Measurements from ENCODE around the gene ERAP2. TPM values are rescaled to one million over a fixed set of nuclear protein-coding genes. Genes with fewer than 3 reads are reported as not detected.

ERAP2 gene
- total RNA-seq, 4 donors from 2014 or later: 17.2 to 28.7 (median 23.5) TPM

DNA sequence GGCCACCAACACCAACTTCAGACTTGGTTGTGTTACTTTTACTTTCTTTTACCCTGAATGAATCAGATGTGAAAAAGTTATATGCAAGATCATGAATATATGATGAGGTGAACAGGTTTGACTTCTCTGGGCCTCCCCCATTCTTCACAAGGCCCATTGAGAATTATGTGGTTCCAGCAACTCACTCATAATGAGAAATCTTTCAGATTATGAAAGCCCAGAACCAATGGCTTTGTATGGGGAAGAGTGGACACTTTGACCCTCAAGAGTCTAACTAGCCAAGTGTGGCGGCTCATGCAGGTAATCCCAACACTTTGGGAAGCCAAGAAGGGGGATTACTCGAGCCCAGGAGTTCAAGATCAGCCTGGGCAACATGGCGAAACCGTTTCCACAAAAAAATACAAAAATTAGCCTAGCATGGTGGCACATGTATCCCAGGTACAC, 43.5 kb downstream of the ERAP2 start:
- TF ChIP-seq, protein P1, sequence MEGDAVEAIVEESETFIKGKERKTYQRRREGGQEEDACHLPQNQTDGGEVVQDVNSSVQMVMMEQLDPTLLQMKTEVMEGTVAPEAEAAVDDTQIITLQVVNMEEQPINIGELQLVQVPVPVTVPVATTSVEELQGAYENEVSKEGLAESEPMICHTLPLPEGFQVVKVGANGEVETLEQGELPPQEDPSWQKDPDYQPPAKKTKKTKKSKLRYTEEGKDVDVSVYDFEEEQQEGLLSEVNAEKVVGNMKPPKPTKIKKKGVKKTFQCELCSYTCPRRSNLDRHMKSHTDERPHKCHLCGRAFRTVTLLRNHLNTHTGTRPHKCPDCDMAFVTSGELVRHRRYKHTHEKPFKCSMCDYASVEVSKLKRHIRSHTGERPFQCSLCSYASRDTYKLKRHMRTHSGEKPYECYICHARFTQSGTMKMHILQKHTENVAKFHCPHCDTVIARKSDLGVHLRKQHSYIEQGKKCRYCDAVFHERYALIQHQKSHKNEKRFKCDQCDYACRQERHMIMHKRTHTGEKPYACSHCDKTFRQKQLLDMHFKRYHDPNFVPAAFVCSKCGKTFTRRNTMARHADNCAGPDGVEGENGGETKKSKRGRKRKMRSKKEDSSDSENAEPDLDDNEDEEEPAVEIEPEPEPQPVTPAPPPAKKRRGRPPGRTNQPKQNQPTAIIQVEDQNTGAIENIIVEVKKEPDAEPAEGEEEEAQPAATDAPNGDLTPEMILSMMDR (IDR thresholded peaks at IDR 0.05; ENCODE audit: low read depth): no peak

DNA sequence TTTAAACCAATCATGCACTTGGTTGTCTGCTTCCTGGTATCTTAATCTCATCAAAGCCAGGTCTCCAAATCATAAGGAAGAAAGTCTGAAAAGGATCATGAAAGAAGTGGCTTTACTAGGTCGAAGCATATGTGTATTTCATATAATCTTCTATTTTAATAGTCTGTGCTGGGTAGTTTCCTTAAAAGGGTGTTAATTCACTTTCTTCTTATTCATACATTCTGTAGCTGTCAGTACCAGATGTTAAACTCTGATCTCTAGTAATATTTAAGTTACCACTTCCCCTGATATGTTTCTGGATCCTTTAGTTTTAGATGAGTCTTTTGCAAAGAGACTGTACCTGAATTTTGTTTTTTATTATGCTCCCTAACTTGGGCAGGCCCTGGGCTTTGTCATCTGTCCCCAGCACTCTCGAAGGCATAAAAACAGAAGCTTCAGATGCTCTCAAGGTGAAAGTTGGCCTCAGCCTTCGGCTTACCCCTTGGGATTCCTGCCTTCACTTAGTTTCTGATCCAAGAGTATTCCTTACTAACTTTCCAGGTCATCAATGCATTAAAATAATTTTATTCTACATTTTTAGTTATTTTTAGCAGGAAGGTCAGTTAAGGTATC, 44.5 kb downstream of the ERAP2 start:
- TF ChIP-seq, protein P1 (IDR thresholded peaks at IDR 0.05; ENCODE audit: low read depth): no peak

DNA sequence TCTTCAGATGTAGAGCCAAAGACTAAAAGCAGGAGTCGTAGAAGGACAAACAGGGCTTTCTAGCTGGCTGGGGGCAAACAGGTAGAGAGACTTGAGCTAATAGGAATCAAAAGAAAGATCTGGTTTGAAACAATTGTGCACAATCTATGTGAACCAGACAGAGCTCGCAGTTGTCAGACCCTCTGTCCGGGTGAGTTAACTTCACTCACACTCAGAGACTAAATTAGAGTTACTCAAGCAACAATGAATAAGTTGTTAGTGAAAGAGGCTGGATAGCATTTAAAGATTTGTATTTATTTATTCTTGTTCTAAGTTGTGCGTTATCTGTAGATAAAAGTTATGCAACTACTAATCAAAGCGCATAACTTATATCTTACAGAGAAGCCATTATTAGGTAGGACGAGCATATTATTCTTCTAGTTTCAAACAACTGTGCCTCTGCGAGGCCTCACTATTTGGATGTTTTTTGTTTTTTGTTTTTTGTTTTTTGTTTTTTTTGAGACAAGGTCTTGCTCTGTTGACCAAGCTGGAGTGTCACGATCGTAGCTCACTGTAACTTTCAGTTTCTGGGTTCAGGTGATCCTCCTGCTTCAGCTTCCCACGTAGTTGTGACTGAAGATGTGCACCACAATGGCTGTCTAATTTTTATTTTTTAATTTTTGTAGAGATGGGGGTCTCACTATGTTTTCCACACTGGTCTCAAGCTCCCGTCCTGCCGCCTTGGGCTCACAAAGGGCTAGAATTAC, 46.4 kb downstream of the ERAP2 start:
- TF ChIP-seq, protein P1 (IDR thresholded peaks at IDR 0.05; ENCODE audit: low read depth): no peak

DNA sequence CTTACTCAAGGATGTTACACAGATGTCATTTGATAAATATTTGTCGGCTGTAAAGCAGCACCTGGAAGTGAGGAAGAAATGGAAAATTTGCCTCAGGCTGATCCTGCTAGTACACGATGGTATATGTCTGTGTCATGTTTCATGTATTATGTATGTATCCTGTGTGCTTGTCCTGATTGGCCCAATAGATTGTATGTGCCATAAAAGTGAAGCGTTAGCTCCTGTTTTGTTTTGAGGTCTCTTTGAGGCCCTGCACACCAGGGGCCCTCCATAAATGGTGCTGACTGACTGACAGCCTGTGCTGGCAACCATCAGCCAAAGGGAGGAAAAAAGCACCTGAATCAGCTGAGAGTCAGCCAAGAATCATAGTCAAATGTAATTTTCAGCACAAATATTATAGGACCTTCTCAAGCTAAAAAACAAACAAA, 47.7 kb downstream of the ERAP2 start:
- TF ChIP-seq, protein P1 (IDR thresholded peaks at IDR 0.05; ENCODE audit: low read depth): no peak

DNA sequence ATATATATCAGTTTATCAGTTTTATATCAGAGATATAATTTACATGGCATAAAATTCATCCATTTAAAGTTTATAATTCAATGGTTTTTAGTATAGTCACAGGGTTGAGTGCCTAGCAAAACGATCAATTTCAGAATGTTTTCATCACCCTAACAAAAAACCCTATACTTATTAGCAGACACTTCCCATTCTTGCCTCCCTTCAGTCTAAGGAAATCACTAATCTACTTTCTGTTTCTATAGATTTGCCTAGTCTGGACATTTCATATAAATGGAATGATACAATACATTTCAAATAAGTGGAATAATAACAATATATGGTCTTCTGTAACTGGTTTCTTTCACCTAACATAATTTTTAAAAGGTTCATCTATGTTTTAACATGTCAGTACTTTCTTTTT, 50.0 kb downstream of the ERAP2 start:
- TF ChIP-seq, protein P1 (IDR thresholded peaks at IDR 0.05; ENCODE audit: low read depth): no peak

DNA sequence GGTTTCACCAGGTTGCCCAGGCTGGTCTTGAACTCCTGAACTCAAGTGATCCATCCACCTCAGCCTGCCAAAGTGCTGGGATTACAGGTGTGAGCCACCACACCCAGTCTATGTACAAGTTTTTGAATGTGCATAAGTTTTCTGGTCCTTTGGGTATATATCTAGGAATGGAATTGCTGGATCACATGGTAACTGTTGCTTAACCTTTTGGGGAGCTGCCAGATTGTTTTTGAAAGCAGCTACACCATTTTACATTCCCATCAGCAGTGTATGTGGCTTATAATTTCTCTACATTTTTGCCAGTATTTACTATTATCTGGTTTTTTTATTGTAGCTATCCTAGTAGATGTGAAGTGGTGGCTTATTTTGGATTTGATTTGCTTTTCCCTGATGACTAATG, 50.7 kb downstream of the ERAP2 start:
- TF ChIP-seq, protein P1 (IDR thresholded peaks at IDR 0.05; ENCODE audit: low read depth): no peak

DNA sequence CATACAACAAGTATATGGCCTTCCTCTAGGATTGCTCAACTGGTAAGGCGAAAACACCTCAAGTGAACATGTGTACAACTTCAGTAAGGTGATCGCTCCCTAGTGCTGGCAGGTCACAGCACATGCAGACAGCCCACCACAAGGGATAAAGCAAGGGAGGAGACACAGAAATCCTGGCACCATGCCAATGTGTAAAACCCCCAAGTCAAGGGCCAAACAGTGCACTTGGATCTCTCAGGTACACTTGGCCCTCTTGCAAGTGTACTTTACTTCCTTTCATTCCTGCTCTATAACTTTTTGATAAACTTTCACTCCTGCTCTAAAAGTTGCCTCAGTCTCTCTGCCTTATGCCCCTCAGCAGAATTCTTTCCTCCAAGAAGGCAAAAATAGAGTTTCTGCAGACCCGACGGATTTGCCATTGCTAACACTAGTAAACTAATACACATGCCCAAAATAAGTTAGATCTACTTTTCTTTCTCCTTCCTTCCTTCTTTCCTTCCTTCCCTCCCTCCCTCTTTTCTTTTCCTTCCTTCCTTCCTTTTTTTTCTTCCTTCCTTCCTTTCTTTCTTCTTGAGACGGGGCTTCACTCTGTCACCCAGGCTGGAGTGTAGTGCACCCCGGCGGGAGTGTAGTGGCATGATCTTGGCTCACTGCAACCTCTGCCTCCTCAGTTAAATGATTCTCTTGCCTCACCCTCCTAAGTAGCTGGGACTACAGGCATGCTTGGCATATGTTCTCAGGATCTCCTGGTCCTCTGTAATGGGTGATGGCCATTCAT, 52.8 kb downstream of the ERAP2 start:
- TF ChIP-seq, protein P1 (IDR thresholded peaks at IDR 0.05; ENCODE audit: low read depth): no peak
